Loucy (cell line): ENCODE results near the gene TMTC2.

Source experiments
- H2AFZ ChIP-seq: fragments of 200-600 bp; sonication (generic); 2 replicates; pipeline ENCODE4 v1.6.0; 2016; ENCODE audit warnings: antibody characterized with exemption, mild to moderate bottlenecking, low read length, moderate library complexity
- H3F3A ChIP-seq: fragments of 200-600 bp; 2 replicates; pipeline ENCODE4 v1.6.0; 2016; ENCODE audit warnings: antibody characterized with exemption, low read depth, mild to moderate bottlenecking
- H3K27me3 ChIP-seq: fragments of 200-600 bp; sonication (generic); 2 replicates; pipeline ENCODE4 v1.6.1; 2014; ENCODE audit warnings: low read length, mild to moderate bottlenecking; ENCODE audit not compliant: insufficient read depth, poor library complexity, severe bottlenecking
- H3K36me3 ChIP-seq: fragments of 200-600 bp; sonication (generic); 2 replicates; pipeline ENCODE4 v1.6.1; 2016; ENCODE audit warnings: low read length; ENCODE audit not compliant: insufficient read depth
- H3K4me1 ChIP-seq: fragments of 200-600 bp; sonication (generic); 2 replicates; pipeline ENCODE4 v1.5.1; 2014; ENCODE audit warnings: low read length, mild to moderate bottlenecking; ENCODE audit not compliant: insufficient read depth, poor library complexity, severe bottlenecking
- H3K4me2 ChIP-seq: fragments of 200-600 bp; sonication (generic); 2 replicates; pipeline ENCODE4 v1.6.0; 2014; ENCODE audit warnings: antibody characterized with exemption, low read length, low read depth, mild to moderate bottlenecking; ENCODE audit not compliant: poor library complexity, severe bottlenecking
- H3K4me3 ChIP-seq: fragments of 200-600 bp; sonication (generic); 2 replicates; pipeline ENCODE4 v1.5.1; 2014; ENCODE audit warnings: low read length, mild to moderate bottlenecking, mixed read lengths; ENCODE audit not compliant: poor library complexity, severe bottlenecking
- H3K79me2 ChIP-seq: fragments of 200-600 bp; sonication (generic); 2 replicates; pipeline ENCODE4 v1.6.1; 2014; ENCODE audit warnings: low read length; ENCODE audit not compliant: insufficient read depth
- H3K9ac ChIP-seq: fragments of 200-600 bp; sonication (generic); 2 replicates; pipeline ENCODE4 v1.6.0; 2014; ENCODE audit warnings: mild to moderate bottlenecking, low read depth, low read length, moderate library complexity; ENCODE audit not compliant: poor library complexity, severe bottlenecking
- H3K9me2 ChIP-seq: fragments of 200-600 bp; sonication (generic); replicated peaks from 2 replicates; pipeline ENCODE4 v1.6.1; 2016; ENCODE audit warnings: low read depth, low read length, mixed read lengths
- H3K9me3 ChIP-seq: fragments of 200-600 bp; sonication (generic); 2 replicates; pipeline ENCODE4 v1.6.1; 2014; ENCODE audit warnings: mild to moderate bottlenecking, antibody characterized with exemption, low read length, low read depth; ENCODE audit not compliant: insufficient read depth
- H4K20me1 ChIP-seq: fragments of 200-600 bp; sonication (generic); 2 replicates; pipeline ENCODE4 v1.6.0; 2014; ENCODE audit warnings: antibody characterized with exemption, low read length, mild to moderate bottlenecking; ENCODE audit not compliant: insufficient read depth, poor library complexity, severe bottlenecking
- EZH2phosphoT487 ChIP-seq: fragments of 200-600 bp; IDR thresholded peaks from 2 replicates; pipeline ENCODE4 v1.6.1; 2018; ENCODE audit warnings: antibody characterized with exemption, mild to moderate bottlenecking, moderate library complexity, borderline replicate concordance
- TF ChIP-seq, protein P1 (sequence below): fragments of 200-600 bp; sonication (generic); conservative IDR thresholded peaks from 2 replicates; pipeline ENCODE4 v1.5.1; 2014; ENCODE audit warnings: mild to moderate bottlenecking, antibody characterized with exemption, low read length

The TMTC2 gene

DNA sequence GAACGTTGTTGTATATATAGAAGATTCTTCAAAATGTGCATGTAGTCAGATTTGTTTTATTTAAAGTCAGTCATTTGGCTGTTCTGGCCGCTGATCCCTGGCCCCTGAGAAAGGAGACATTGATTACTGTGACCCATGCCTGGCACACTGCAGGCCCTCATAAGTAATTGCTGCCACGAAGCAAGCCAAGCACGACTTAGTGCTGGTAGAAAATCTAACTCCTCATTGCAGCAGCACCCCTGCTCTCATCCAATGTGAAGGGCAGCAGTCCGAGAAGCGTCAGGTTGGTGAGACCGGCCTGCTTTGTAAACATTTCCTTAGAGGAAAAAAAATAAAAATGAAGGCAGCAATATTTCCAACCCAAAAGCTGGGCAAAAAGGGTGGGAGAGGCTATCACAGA lies 22.8 kb upstream of the TMTC2 start:
- H3K9me3 ChIP-seq: no peaks in the 10 kb centered on the region; the same call in 1 of the 2 replicates
- no peak overlapping the region for H3K4me2 ChIP-seq
- H3K36me3 ChIP-seq: no peaks in the 10 kb centered on the region
- H3F3A ChIP-seq: no peaks in the 10 kb centered on the region
- H4K20me1 ChIP-seq: no peaks in the 10 kb centered on the region
- H3K4me1 ChIP-seq: no peaks in the 10 kb centered on the region
- H3K79me2 ChIP-seq: no peaks in the 10 kb centered on the region
- TF ChIP-seq, protein P1, sequence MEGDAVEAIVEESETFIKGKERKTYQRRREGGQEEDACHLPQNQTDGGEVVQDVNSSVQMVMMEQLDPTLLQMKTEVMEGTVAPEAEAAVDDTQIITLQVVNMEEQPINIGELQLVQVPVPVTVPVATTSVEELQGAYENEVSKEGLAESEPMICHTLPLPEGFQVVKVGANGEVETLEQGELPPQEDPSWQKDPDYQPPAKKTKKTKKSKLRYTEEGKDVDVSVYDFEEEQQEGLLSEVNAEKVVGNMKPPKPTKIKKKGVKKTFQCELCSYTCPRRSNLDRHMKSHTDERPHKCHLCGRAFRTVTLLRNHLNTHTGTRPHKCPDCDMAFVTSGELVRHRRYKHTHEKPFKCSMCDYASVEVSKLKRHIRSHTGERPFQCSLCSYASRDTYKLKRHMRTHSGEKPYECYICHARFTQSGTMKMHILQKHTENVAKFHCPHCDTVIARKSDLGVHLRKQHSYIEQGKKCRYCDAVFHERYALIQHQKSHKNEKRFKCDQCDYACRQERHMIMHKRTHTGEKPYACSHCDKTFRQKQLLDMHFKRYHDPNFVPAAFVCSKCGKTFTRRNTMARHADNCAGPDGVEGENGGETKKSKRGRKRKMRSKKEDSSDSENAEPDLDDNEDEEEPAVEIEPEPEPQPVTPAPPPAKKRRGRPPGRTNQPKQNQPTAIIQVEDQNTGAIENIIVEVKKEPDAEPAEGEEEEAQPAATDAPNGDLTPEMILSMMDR: no peak
- TF ChIP-seq EZH2phosphoT487: no peak
- no peaks in the 10 kb centered on the region for H3K27me3 ChIP-seq
- H3K9ac ChIP-seq: no peak overlapping the region
- no peak overlapping the region for H3K4me3 ChIP-seq
- H2AFZ ChIP-seq: no peak overlapping the region
- H3K9me2 ChIP-seq: no peaks in the 10 kb centered on the region

GRCh38 chr12:82665142-82665923 lies 21.4 kb upstream of the TMTC2 start:
- no peak for TF ChIP-seq EZH2phosphoT487
- H3K79me2 ChIP-seq: no peaks in the 10 kb centered on the region

DNA sequence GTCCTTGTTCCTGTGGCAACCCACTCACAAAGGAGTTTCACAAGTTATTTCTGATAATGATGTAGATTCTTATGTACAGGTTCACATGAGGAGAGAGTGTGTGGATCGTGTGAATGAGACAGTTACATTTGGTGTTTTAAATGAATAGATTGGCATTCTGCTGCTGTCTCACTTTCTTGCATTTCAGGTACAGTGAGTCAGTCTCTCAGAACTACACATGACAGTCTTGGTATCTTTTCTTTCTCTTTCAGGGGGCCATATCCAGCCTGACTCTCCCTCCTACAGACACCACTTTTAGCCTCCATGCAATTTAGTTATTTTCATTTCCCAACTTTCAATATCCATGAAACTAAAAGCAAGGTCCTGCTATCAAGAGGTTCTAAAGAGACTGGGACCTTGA lies 19.9 kb upstream of the TMTC2 start:
- H3K4me2 ChIP-seq: no peak overlapping the region
- TF ChIP-seq EZH2phosphoT487: no peak
- TF ChIP-seq, protein P1: no peak
- H3F3A ChIP-seq: no peaks in the 10 kb centered on the region
- no peaks in the 10 kb centered on the region for H3K9me3 ChIP-seq
- H3K9me2 ChIP-seq: no peaks in the 10 kb centered on the region
- no peak overlapping the region for H3K9ac ChIP-seq
- no peaks in the 10 kb centered on the region for H3K79me2 ChIP-seq
- no peak overlapping the region for H3K4me3 ChIP-seq
- no peaks in the 10 kb centered on the region for H4K20me1 ChIP-seq
- no peaks in the 10 kb centered on the region for H3K36me3 ChIP-seq
- H3K27me3 ChIP-seq: no peaks in the 10 kb centered on the region
- no peak overlapping the region for H2AFZ ChIP-seq
- H3K4me1 ChIP-seq: no peaks in the 10 kb centered on the region

More at GRCh38 chr12:82665142-82665923, 21.4 kb upstream of the TMTC2 start:
- Histone ChIP-seq H3K9ac (no peak overlapping the region), H3K27me3 (no peaks in the 10 kb centered on the region), H2AFZ (no peak overlapping the region), H3K4me3 (no peak overlapping the region), H3F3A (no peaks in the 10 kb centered on the region), H4K20me1 (no peaks in the 10 kb centered on the region), H3K4me2 (no peak overlapping the region), H3K9me3 (no peaks in the 10 kb centered on the region), H3K36me3 (no peaks in the 10 kb centered on the region), H3K9me2 (no peaks in the 10 kb centered on the region), H3K4me1 (no peaks in the 10 kb centered on the region)

DNA sequence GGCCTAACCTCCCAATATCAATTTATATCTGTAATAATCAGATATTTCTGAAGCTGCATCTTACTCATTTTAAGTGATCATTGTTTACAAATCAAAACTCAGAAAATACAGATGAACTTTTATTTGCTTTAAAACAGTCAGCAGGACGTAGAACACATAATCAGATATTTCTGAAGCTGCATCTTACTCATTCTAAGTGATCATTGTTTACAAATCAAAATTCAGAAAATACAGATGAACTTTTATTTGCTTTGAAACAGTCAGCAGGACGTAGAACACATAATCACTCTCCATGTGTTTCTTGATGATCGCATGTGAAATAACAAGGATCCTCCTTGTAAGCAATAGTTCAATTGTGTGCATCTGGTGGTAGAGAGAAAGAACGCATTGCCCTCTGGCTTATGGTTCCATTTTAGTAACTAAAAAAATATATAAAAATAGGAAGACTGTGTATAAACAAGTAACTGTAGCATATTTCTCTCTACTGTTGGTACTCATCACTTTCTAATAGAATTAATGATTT lies 15.0 kb upstream of the TMTC2 start:
- TF ChIP-seq EZH2phosphoT487: no peak
- TF ChIP-seq, protein P1: no peak
- H3K4me1 ChIP-seq: no peaks in the 10 kb centered on the region
- H3K9ac ChIP-seq: no peak overlapping the region
- H3K4me2 ChIP-seq: no peak overlapping the region
- H3K79me2 ChIP-seq: no peaks in the 10 kb centered on the region
- no peaks in the 10 kb centered on the region for H3F3A ChIP-seq
- no peaks in the 10 kb centered on the region for H3K36me3 ChIP-seq
- no peaks in the 10 kb centered on the region for H4K20me1 ChIP-seq
- no peaks in the 10 kb centered on the region for H3K9me2 ChIP-seq
- no peaks in the 10 kb centered on the region for H3K27me3 ChIP-seq
- H3K9me3 ChIP-seq: no peaks in the 10 kb centered on the region
- H3K4me3 ChIP-seq: no peak overlapping the region
- no peak overlapping the region for H2AFZ ChIP-seq
